ENCODE data around the gene PIP4K2C. TPM values are rescaled to one million over a fixed set of nuclear protein-coding genes. Genes with fewer than 3 reads are reported as not detected.

The PIP4K2C gene
- polyA plus RNA-seq, 2 of the 4 experiments (the other 2 are of a cell fraction) = 35.3 to 62.9 TPM

DNA sequence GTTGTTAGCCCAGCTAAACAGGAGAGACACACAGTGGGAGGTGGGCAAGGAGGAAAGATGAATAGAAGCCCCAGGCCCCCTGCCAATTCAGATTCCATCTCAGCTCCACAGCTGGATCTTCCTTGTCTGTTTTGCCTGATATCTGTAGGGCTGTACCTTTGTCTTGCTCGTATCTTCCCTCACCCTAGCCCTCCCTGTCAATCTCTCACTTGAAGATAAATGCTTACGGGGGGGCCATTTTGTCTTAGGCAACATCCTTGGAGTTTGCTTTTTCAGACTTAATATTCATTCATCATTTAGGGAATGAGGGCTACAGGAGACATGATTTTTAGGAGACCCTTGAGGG is 38.7 kb upstream of the PIP4K2C start:
- TF ChIP-seq FOSL2 (IDR thresholded peaks at IDR 0.05) (no peak), FOSL2 (CRISPR knock-in tag; IDR thresholded peaks at IDR 0.05) (no peak), ZSCAN20 (CRISPR knock-in tag; IDR thresholded peaks at IDR 0.05) (no peak)
- TF ChIP-seq, protein P1, sequence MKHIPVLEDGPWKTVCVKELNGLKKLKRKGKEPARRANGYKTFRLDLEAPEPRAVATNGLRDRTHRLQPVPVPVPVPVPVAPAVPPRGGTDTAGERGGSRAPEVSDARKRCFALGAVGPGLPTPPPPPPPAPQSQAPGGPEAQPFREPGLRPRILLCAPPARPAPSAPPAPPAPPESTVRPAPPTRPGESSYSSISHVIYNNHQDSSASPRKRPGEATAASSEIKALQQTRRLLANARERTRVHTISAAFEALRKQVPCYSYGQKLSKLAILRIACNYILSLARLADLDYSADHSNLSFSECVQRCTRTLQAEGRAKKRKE (CRISPR knock-in tag; IDR thresholded peaks at IDR 0.05; ENCODE audit: low read depth) = no peak
- POLR2A ChIA-PET = no interaction called here
- Histone ChIP-seq H3K4me2 (peak overlapping the region; percentile 22; the same call in 2 of the 3 replicates), H3K27ac (peak overlapping the region in 1 of 2 experiments; percentile 7; a peak in 1 of 6 replicates), H3K4me3 (no peak overlapping the region), H3K9me3 (no peaks in the 10 kb centered on the region), H3K4me1 (peaks cover 18% of the 10 kb centered on the region; the same call in 2 of the 3 replicates)
- no peak for DNase-seq (ENCODE audit: low read depth in 1 of 2, low spot score in 1 of 2)
- CTCF ChIA-PET = interaction anchor here (0.7 to 4.8 kb wide), 7 partner anchors 21 to 184 kb away, joined by 3 to 18 read pairs (median 3); no protein-coding TSS in a partner anchor
- WGBS (ENCODE audit: missing lambda C conversion rate) = 76% methylated on average over 2 of the region's 2 CpGs
- FAIRE-seq = no peak
- ATAC-seq = no peak

DNA sequence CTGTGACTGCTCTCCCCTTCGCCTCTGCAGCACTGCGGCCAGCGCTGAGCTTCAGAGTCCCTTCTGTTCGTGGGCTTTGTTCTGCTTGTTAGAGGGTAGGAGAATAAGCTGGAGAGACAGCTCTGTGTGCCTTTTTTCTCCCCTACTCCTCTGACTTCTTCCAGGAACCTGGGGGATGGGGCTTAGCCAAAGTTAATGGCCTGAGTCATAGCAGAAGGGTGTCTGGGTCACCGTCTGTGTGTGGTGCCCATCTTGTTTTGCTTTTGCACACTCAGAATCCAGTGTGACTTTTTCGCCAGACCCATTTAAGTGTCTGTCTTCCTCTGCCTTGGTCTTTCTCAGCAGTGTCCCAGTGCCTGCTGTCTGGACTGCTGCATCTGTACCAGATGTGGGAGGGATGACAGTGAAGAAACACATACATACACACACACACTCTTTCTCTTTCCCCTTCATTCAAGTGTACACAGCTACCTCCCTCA is 38.1 kb upstream of the PIP4K2C start:
- ChIA-PET POLR2A (no interaction called here), CTCF (interaction anchor here (0.8 to 4.8 kb wide), 7 partner anchors 21 to 184 kb away, joined by 3 to 18 read pairs (median 3); no protein-coding TSS in a partner anchor)
- FAIRE-seq = no peak
- ATAC-seq = peak; percentile 30 to 33; a peak in 4 of 6 replicates
- peaks cover 15% of the 10 kb centered on the region; the same call in 2 of the 3 replicates for H3K4me1 ChIP-seq
- peak overlapping the region; percentile 22; the same call in 2 of the 3 replicates for H3K4me2 ChIP-seq
- no peak for DNase-seq (ENCODE audit: low read depth in 1 of 2, low spot score in 1 of 2)
- peak overlapping the region in 1 of 2 experiments; percentile 7; a peak in 1 of 6 replicates for H3K27ac ChIP-seq
- WGBS (ENCODE audit: missing lambda C conversion rate) = 66% methylated on average over 6 of the region's 6 CpGs
- TF ChIP-seq FOSL2 (IDR thresholded peaks at IDR 0.05) (no peak), FOSL2 (CRISPR knock-in tag; IDR thresholded peaks at IDR 0.05) (no peak), ZC3H11A (IDR thresholded peaks at IDR 0.05) (no peak), CHD4 (IDR thresholded peaks at IDR 0.05; ENCODE audit: borderline replicate concordance) (no peak), CEBPB (IDR thresholded peaks at IDR 0.05) (no peak), ZSCAN20 (CRISPR knock-in tag; IDR thresholded peaks at IDR 0.05) (no peak), CBX2 (IDR thresholded peaks at IDR 0.05; ENCODE audit: borderline replicate concordance, low read depth) (no peak), HEYL (CRISPR knock-in tag; IDR thresholded peaks at IDR 0.05) (no peak), MYC (IDR thresholded peaks at IDR 0.05; ENCODE audit: borderline replicate concordance, low read length) (no peak), GATA3 (IDR thresholded peaks at IDR 0.05; ENCODE audit: borderline replicate concordance) (no peak), ZNF302 (CRISPR knock-in tag; IDR thresholded peaks at IDR 0.05) (no peak), EHF (CRISPR knock-in tag; IDR thresholded peaks at IDR 0.05) (no peak), RFX5 (IDR thresholded peaks at IDR 0.05) (no peak), CHD2 (IDR thresholded peaks at IDR 0.05; ENCODE audit: low read length, partially characterized antibody) (no peak), JUNB (IDR thresholded peaks at IDR 0.05) (no peak)
- TF ChIP-seq, protein P2, sequence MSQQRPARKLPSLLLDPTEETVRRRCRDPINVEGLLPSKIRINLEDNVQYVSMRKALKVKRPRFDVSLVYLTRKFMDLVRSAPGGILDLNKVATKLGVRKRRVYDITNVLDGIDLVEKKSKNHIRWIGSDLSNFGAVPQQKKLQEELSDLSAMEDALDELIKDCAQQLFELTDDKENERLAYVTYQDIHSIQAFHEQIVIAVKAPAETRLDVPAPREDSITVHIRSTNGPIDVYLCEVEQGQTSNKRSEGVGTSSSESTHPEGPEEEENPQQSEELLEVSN (IDR thresholded peaks at IDR 0.05; ENCODE audit: borderline replicate concordance, low read depth) = no peak
- TF ChIP-seq, protein P3, sequence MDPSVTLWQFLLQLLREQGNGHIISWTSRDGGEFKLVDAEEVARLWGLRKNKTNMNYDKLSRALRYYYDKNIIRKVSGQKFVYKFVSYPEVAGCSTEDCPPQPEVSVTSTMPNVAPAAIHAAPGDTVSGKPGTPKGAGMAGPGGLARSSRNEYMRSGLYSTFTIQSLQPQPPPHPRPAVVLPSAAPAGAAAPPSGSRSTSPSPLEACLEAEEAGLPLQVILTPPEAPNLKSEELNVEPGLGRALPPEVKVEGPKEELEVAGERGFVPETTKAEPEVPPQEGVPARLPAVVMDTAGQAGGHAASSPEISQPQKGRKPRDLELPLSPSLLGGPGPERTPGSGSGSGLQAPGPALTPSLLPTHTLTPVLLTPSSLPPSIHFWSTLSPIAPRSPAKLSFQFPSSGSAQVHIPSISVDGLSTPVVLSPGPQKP (IDR thresholded peaks at IDR 0.05; ENCODE audit: low read depth, low read length) = no peak
- TF ChIP-seq, protein P4, sequence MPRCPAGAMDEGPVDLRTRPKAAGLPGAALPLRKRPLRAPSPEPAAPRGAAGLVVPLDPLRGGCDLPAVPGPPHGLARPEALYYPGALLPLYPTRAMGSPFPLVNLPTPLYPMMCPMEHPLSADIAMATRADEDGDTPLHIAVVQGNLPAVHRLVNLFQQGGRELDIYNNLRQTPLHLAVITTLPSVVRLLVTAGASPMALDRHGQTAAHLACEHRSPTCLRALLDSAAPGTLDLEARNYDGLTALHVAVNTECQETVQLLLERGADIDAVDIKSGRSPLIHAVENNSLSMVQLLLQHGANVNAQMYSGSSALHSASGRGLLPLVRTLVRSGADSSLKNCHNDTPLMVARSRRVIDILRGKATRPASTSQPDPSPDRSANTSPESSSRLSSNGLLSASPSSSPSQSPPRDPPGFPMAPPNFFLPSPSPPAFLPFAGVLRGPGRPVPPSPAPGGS (IDR thresholded peaks at IDR 0.05) = no peak
- no peak overlapping the region for H3K4me3 ChIP-seq
- H3K9me3 ChIP-seq = no peaks in the 10 kb centered on the region

Measured in A549 (cell line).